ENCODE data around the gene CLSTN1.
"Not testable (repeated sequence)": the region's sequence is repeated elsewhere in the genome, so short reads cannot be mapped to it uniquely, and the experiment has no call there.

Gene CLSTN1

GRCh38 chr1:9811239-9811966 is 12.4 kb downstream of the CLSTN1 start:
- DNase-seq (ENCODE audit: low read depth): no peak

GRCh38 chr1:9809100-9809510 is 14.7 kb downstream of the CLSTN1 start:
- no peak for DNase-seq (ENCODE audit: low read depth)
- TF ChIP-seq CTCF (IDR thresholded peaks at IDR 0.05; ENCODE audit: low read depth, low read length, missing control alignments): no peak
- no peak overlapping the region for H3K4me3 ChIP-seq (ENCODE audit: low read depth, low read length)

More at GRCh38 chr1:9811239-9811966, 12.4 kb downstream of the CLSTN1 start:
- no peak overlapping the region for H3K4me3 ChIP-seq (ENCODE audit: low read depth, low read length)
- TF ChIP-seq CTCF (IDR thresholded peaks at IDR 0.05; ENCODE audit: low read depth, low read length, missing control alignments): no peak

GRCh38 chr1:9808459-9808858 is 15.3 kb downstream of the CLSTN1 start:
- DNase-seq (ENCODE audit: low read depth): no peak
- H3K4me3 ChIP-seq (ENCODE audit: low read depth, low read length): no peak overlapping the region
- TF ChIP-seq CTCF (IDR thresholded peaks at IDR 0.05; ENCODE audit: low read depth, low read length, missing control alignments): no peak

GRCh38 chr1:9807541-9807940 is 16.2 kb downstream of the CLSTN1 start:
- no peak for DNase-seq (ENCODE audit: low read depth)
- TF ChIP-seq CTCF (IDR thresholded peaks at IDR 0.05; ENCODE audit: low read depth, low read length, missing control alignments): no peak
- no peak overlapping the region for H3K4me3 ChIP-seq (ENCODE audit: low read depth, low read length)

- not testable (repeated sequence) for DNase-seq (ENCODE audit: low read depth); H3K4me3 ChIP-seq (ENCODE audit: low read depth, low read length)
Observed at GRCh38 chr1:9805972-9806371, 17.8 kb downstream of the CLSTN1 start.

GRCh38 chr1:9805006-9805508 is 18.7 kb downstream of the CLSTN1 start:
- DNase-seq (ENCODE audit: low read depth): no peak
- no peak for TF ChIP-seq CTCF (IDR thresholded peaks at IDR 0.05; ENCODE audit: low read depth, low read length, missing control alignments)
- H3K4me3 ChIP-seq (ENCODE audit: low read depth, low read length): no peak overlapping the region

- H3K4me3 ChIP-seq (ENCODE audit: low read depth, low read length); DNase-seq (ENCODE audit: low read depth): not testable (repeated sequence)
Observed at GRCh38 chr1:9803003-9803918, 20.5 kb downstream of the CLSTN1 start.

All from GM12864 (cell line).